Mammary epithelial cell (primary cell): Measurements from ENCODE around the gene TTYH1.

Source experiments
- CTCF ChIP-seq, 2 donors: IDR thresholded peaks in 1 of 2; conservative IDR thresholded peaks in 1 of 2; 2 replicates each; pipeline ENCODE4 v1.5.1; 2011 to 2012; ENCODE audit warnings: inconsistent platforms in 2 of 2, low read length in 2 of 2, mild to moderate bottlenecking in 2 of 2, control low read depth in 1 of 2, low read depth in 1 of 2; ENCODE audit not compliant: insufficient read depth in 1 of 2; ENCODE audit errors: extremely low read depth in 1 of 2
- EZH2 ChIP-seq: IDR thresholded peaks from 2 replicates; pipeline ENCODE4 v1.6.1; 2012; ENCODE audit warnings: low read length, inconsistent platforms, borderline replicate concordance

DNA sequence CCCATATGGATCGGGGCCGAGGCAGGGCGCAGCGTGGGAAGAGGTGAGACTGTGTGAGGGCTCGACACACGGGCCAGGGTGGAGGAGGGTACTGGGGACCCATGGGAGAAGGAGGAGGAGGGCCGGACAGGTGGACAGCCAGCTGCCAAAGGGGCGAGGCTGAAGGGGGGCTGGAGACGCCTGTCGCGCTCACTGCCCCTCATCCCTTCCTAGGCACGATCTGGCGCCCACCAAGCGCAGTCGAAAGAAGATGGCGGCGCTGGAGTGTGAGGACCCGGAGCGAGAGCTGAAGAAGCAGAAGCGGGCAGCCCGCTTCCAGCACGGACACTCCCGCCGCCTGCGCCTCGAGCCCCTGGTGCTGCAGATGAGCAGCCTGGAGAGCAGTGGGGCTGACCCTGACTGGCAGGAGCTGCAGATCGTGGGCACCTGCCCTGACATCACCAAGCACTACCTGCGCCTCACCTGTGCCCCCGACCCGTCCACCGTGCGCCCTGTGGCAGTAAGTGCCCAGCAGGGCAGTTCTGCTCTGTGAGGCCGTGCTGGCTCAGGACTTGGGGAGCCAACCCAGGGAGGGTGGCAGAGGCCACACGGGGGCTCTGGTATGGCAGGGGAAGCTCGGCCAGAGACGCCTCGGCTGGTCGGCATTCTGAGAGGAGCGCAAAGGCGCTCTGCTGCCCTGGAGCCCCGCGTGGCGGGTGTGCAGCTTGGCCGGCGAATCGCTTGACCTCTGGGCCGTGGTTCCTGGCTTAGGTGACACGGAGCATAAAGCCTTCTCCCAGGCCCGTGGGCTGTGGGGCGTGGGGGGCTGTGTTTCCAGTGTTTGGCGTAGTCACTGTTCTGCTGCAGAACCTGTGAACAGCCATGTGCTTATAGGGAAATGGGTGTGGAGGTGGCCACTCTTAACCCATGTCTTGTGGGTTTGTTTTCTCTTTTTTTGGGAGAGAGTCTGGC is 41.4 kb downstream of the TTYH1 start:
- TF ChIP-seq CTCF (conservative IDR thresholded peaks at IDR 0.05 in 1 of 2, IDR thresholded peaks at IDR 0.05 in 1 of 2; ENCODE audit: extremely low read depth in 1 of 2, insufficient read depth in 1 of 2, low read depth in 1 of 2, low read length in 2 of 2) (no peak), EZH2 (no peak)
